ENCODE results near the gene HAVCR1.

- no peak for TF ChIP-seq POLR2AphosphoS5 (IDR thresholded peaks at IDR 0.05)
- TF ChIP-seq POLR2A (IDR thresholded peaks at IDR 0.05): no peak
- TF ChIP-seq CTCF (IDR thresholded peaks at IDR 0.05): no peak
Measured at GRCh38 chr5:157020002-157020401, 38.9 kb downstream of the HAVCR1 start.
